ENCODE measurements around the gene FOXI1. TPM values are rescaled to one million over a fixed set of nuclear protein-coding genes. Genes with fewer than 3 reads are reported as not detected.
"Not testable (repeated sequence)": the region's sequence is repeated elsewhere in the genome, so short reads cannot be mapped to it uniquely, and the experiment has no call there.

The FOXI1 gene
- total RNA-seq, 1 donor from 2014 or later = not detected

DNA sequence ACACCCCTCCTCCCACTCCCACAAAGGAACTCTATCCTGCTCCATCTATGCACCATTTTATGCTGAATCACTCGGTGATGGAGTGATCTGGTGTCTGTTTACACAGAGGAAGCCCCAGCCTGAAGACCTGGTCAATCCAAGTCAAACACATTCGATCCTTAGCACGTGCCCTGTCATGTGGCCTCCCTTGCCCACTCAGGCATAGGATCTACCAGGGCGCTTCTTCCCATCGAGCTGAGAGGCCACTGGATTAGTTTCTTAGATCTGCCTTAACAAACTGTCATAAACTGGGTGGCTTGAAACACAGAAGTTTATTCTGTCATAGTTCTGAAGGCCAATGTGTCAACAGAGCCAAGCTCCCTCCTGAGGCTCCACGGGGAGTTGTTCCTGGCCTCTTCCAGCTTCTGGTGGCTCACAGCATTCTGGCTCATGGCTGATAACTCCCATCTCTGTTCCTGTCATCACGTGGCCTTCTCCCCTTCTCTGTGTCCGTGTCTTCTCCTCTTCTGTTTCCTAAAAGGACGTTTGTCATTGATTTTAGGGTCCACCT is 34.2 kb downstream of the FOXI1 start:
- no peak overlapping the region for H3K27ac Mint-ChIP-seq (ENCODE audit: unreplicated experiment)

DNA sequence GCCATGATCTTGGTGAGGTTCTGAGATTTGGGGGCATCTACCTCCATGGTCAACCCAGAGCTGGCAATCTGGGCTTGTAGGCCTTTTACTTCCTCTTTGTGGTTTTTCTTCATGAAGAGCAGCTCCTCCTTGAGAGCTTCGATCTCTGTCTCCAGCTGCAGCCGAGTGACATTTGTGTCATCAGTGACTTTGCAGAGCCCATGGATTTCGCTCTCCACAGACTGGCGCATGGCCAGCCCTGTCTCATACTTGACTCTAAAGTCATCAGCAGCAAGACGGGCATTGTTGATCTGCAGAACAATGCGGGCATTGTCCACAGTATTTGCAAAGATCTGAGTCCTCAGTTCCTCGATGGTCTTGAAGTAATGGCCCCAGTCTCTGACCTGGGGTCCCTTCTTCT is 35.5 kb downstream of the FOXI1 start:
- not testable (repeated sequence) for H3K36me3 Mint-ChIP-seq (ENCODE audit: low read depth); H3K9me3 Mint-ChIP-seq (ENCODE audit: low read depth); H3K27ac Mint-ChIP-seq (ENCODE audit: unreplicated experiment)

More for the DNA sequence above, 34.2 kb downstream of the FOXI1 start:
- DNase-seq (ENCODE audit: low spot score) = no peak
- no peaks in the 10 kb centered on the region for H3K9me3 Mint-ChIP-seq (ENCODE audit: low read depth)
- TF ChIP-seq, protein P1, sequence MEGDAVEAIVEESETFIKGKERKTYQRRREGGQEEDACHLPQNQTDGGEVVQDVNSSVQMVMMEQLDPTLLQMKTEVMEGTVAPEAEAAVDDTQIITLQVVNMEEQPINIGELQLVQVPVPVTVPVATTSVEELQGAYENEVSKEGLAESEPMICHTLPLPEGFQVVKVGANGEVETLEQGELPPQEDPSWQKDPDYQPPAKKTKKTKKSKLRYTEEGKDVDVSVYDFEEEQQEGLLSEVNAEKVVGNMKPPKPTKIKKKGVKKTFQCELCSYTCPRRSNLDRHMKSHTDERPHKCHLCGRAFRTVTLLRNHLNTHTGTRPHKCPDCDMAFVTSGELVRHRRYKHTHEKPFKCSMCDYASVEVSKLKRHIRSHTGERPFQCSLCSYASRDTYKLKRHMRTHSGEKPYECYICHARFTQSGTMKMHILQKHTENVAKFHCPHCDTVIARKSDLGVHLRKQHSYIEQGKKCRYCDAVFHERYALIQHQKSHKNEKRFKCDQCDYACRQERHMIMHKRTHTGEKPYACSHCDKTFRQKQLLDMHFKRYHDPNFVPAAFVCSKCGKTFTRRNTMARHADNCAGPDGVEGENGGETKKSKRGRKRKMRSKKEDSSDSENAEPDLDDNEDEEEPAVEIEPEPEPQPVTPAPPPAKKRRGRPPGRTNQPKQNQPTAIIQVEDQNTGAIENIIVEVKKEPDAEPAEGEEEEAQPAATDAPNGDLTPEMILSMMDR (IDR thresholded peaks at IDR 0.05) = no peak
- no peak overlapping the region for H3K4me3 Mint-ChIP-seq (ENCODE audit: unreplicated experiment)
- H3K27me3 Mint-ChIP-seq (ENCODE audit: low read depth) = no peaks in the 10 kb centered on the region
- H3K36me3 Mint-ChIP-seq (ENCODE audit: low read depth) = no peaks in the 10 kb centered on the region
- peaks cover 38% of the 10 kb centered on the region for H3K4me1 Mint-ChIP-seq (ENCODE audit: low read depth)

DNA sequence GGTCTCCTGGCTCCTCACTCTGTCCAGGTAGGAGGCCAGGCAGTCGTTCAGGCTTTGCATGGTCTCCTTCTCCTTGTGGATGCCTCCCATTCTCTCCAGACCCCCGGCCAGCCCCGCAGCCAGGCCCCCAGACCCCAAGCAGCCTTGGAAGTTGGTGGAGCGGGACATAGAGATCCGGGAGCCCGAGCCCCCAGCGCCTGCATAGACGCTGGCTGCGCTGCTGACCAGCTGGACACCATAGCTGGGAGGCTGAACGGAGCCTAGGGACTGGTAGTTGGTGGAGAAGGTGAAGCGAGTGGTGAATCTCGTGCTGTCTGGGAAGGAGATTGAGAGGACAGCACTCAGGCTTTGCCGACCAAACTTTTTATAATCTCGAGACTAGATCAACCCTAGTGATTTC is 35.9 kb downstream of the FOXI1 start:
- H3K27ac Mint-ChIP-seq (ENCODE audit: unreplicated experiment) = no peak overlapping the region
- peaks cover 2% of the 10 kb centered on the region for H3K27me3 Mint-ChIP-seq (ENCODE audit: low read depth)
- no peak for DNase-seq (ENCODE audit: low spot score)
- H3K4me3 Mint-ChIP-seq (ENCODE audit: unreplicated experiment) = no peak overlapping the region
- H3K36me3 Mint-ChIP-seq (ENCODE audit: low read depth) = no peaks in the 10 kb centered on the region
- peaks cover 25% of the 10 kb centered on the region for H3K4me1 Mint-ChIP-seq (ENCODE audit: low read depth)
- TF ChIP-seq, protein P1 (IDR thresholded peaks at IDR 0.05) = no peak
- H3K9me3 Mint-ChIP-seq (ENCODE audit: low read depth) = no peaks in the 10 kb centered on the region

More for the DNA sequence above, 35.5 kb downstream of the FOXI1 start:
- peaks cover 28% of the 10 kb centered on the region for H3K4me1 Mint-ChIP-seq (ENCODE audit: low read depth)
- not testable (repeated sequence) for DNase-seq (ENCODE audit: low spot score); H3K4me3 Mint-ChIP-seq (ENCODE audit: unreplicated experiment); H3K27me3 Mint-ChIP-seq (ENCODE audit: low read depth)

DNA sequence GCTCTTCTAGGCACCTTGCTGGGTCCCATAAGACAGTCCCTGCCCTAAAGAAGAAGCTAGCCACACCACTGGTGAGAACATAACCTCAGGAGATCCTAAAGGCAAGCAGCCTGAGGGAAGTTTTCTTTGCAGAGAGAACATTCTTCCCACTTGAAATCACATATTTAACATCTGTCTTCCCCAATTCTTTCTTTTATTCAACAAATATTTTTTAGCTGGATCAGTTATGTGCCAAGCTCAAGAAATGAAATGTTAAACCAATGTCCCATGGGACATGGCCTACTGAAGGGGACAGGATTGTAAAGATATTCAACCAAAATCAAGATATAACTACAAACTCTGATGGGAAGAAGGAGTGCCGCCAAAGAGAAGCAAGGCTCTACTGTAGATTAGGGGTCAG is 36.5 kb downstream of the FOXI1 start:
- Mint-ChIP-seq H3K27me3 (ENCODE audit: low read depth) (peaks cover 2% of the 10 kb centered on the region), H3K4me3 (ENCODE audit: unreplicated experiment) (no peak overlapping the region), H3K9me3 (ENCODE audit: low read depth) (no peaks in the 10 kb centered on the region), H3K36me3 (ENCODE audit: low read depth) (no peaks in the 10 kb centered on the region), H3K27ac (ENCODE audit: unreplicated experiment) (no peak overlapping the region), H3K4me1 (ENCODE audit: low read depth) (peaks cover 25% of the 10 kb centered on the region)
- no peak for DNase-seq (ENCODE audit: low spot score)
- TF ChIP-seq, protein P1 (IDR thresholded peaks at IDR 0.05) = no peak

DNA sequence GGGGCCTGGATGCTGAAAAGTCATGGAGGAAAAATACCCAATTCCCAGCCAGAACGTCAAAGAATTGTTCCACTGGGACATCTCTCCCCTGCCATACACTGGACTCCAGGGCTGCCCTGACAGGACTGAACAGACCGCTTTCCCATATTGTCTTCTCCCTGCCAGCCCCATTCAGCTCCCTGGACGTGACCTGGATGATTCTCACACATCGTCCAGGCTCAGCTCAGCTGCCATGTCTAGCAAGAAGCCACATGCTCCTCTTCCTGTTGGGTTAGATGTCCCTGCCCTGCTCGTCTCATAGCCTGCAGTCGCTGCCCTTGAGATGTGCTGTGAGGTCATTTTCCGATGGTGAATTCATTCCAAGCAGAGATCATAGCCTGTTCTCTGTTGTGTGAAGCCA is 37.4 kb downstream of the FOXI1 start:
- Mint-ChIP-seq H3K27me3 (ENCODE audit: low read depth) (peaks cover 5% of the 10 kb centered on the region), H3K4me1 (ENCODE audit: low read depth) (peaks cover 25% of the 10 kb centered on the region), H3K4me3 (ENCODE audit: unreplicated experiment) (no peak overlapping the region), H3K27ac (ENCODE audit: unreplicated experiment) (no peak overlapping the region), H3K9me3 (ENCODE audit: low read depth) (no peaks in the 10 kb centered on the region), H3K36me3 (ENCODE audit: low read depth) (no peaks in the 10 kb centered on the region)
- DNase-seq (ENCODE audit: low spot score) = no peak
- TF ChIP-seq, protein P1 (IDR thresholded peaks at IDR 0.05) = no peak

DNA sequence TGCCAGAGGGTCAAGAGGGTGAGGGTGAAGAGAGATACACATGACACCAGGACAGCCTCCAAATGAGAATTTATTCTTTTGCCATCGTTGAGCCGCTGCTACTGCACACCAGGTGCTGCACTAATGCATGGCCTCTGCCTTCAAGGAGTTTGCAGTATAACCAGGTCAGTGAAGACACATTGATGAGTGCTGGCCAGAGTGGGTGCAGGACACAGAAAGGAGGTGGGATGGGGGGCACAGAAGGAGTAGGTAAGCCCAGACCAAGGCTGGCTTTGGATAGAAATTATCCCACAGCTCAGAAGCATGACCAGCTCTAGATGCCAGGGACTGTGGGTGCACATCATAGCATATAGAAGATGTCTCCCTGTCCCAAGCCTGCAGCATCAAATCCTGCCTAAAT is 38.0 kb downstream of the FOXI1 start:
- H3K9me3 Mint-ChIP-seq (ENCODE audit: low read depth) = no peaks in the 10 kb centered on the region
- H3K27me3 Mint-ChIP-seq (ENCODE audit: low read depth) = peaks cover 5% of the 10 kb centered on the region
- no peak for DNase-seq (ENCODE audit: low spot score)
- H3K4me3 Mint-ChIP-seq (ENCODE audit: unreplicated experiment) = no peak overlapping the region
- no peak overlapping the region for H3K27ac Mint-ChIP-seq (ENCODE audit: unreplicated experiment)
- peaks cover 25% of the 10 kb centered on the region for H3K4me1 Mint-ChIP-seq (ENCODE audit: low read depth)
- no peaks in the 10 kb centered on the region for H3K36me3 Mint-ChIP-seq (ENCODE audit: low read depth)
- TF ChIP-seq, protein P1 (IDR thresholded peaks at IDR 0.05) = no peak
